GM19043 (cell line): Measurements from ENCODE around the gene ANKRD30B.
"Not testable (repeated sequence)": the region's sequence is repeated elsewhere in the genome, so short reads cannot be mapped to it uniquely, and the experiment has no call there.

Experiments
- ATAC-seq: cut with Tn5 transposase; IDR thresholded peaks from one replicate; pipeline ENCODE4 v1.9.1; 2021; ENCODE audit warnings: low read depth; ENCODE audit not compliant: unreplicated experiment

The ANKRD30B gene

DNA sequence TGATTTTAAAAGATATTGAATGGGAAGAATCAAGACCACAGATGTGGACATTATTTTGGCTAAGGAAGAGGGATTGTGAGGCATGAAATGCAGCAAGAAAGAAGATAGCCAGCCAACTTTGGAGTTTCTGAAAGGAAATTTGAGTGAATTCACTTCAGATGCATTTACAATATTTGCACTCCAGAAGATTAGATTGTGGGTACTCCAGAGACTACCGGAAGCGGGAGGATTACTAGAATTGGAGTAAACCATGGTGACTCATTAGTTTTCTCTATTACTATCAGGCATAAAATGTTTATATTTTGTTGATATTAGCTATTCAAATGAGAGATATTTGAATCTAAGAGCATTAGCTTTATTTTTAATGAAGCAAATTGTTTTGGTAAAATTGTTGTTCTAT, 93.6 kb downstream of the ANKRD30B start:
- not testable (repeated sequence) for ATAC-seq

- not testable (repeated sequence) for ATAC-seq
These were observed 103.6 kb downstream of the ANKRD30B start for GRCh38 chr18:14851533-14851932.

- ATAC-seq: not testable (repeated sequence)
These were observed 107.7 kb downstream of the ANKRD30B start for GRCh38 chr18:14855634-14856033.

DNA sequence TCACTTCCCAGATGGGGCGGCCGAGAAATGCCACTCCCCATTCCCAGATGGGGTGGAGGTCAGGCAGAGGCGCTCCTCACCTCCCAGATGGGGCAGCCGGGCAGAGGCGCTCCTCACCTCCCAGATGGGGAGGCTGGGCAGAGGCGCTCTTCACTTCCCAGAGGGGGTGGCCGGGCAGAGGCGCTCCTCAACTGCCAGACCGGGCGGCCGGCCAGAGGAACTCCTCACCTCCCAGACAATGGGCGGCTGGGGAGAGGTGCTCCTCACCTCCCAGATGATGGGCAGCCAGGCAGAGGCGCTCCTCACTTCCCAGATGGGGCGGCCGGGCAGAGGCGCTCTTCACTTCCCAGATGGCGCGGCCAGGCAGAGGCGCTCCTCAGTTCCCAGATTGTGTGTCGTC, 108.3 kb downstream of the ANKRD30B start:
- not testable (repeated sequence) for ATAC-seq

DNA sequence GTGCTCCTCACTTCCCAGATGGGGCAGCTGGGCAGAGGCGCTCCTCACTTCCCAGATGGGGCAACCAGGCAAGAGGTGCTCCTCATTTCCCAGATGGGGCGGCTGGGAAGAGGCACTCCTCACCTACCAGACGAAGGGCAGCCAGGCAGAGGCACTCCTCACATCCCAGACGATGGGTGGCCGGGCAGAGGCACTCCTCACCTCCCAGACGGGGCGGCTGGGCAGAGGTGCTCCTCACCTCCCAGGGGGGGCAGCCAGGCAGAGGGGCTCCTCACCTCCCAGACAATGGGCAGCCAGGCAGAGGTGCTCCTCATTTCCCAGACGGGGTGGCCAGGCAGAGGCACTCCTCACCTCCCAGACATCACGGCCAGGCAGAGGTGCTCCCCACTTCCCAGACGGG, 110.5 kb downstream of the ANKRD30B start:
- not testable (repeated sequence) for ATAC-seq

DNA sequence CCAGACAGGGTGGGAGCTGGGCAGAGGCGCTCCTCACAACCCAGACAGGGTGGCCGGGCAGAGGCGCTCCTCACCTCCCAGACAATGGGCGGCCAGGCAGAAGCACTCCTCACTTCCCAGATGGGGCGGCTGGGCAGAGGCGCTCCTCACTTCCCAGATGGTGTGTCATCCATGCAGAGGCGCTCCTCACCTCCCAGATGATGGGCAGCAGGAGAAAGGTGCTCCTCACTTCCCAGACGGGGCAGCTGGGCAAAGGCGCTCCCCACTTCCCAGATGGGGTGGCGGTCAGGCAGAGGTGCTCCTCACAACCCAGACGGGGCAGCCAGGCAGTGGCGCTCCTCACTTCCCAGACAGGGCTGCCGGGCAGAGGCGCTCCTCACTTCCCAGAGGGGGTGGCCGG, 112.0 kb downstream of the ANKRD30B start:
- not testable (repeated sequence) for ATAC-seq

- not testable (repeated sequence) for ATAC-seq
These were observed 118.5 kb downstream of the ANKRD30B start for GRCh38 chr18:14866426-14866825.

DNA sequence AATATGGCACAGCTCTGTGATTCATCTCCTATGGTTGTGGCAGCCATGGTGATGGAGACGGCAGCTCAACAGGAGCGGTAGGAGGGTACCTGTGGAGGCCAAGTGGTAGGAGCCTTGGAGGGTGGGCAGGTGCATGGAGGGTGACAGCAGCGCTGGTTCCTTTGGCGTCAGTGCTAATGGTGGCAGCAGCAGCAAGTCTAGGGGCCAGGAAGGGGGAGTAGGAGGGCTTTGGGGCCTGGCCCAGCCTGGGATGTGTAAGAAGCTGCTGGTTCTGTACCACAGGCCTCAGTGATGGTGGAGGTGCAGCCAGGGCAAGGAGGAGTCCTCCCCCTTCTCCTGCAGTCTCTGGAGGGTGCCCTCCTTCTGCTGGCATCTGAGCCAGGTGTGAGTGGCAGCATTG, 120.0 kb downstream of the ANKRD30B start:
- not testable (repeated sequence) for ATAC-seq

- not testable (repeated sequence) for ATAC-seq
These were observed 120.9 kb downstream of the ANKRD30B start for GRCh38 chr18:14868825-14869224.

DNA sequence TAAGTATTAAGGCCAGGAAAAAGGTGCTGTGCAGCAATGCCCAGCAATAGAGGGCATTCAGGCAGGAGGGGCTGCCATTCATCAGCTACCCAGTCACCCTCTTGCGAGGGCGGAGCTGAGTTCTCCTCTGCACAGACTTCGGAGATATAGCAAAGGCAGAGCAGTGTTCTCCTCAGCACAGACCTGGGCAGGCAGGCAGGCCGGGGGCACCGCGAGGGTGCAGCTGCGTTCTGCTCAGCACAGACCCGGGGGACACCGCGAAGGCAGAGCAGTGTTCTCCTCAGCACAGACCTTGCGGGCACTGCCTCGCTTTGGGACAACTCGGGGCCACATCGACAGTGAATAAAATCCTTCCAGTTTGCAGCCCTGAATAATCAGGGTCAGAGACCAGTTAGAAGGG, 130.9 kb downstream of the ANKRD30B start:
- not testable (repeated sequence) for ATAC-seq

DNA sequence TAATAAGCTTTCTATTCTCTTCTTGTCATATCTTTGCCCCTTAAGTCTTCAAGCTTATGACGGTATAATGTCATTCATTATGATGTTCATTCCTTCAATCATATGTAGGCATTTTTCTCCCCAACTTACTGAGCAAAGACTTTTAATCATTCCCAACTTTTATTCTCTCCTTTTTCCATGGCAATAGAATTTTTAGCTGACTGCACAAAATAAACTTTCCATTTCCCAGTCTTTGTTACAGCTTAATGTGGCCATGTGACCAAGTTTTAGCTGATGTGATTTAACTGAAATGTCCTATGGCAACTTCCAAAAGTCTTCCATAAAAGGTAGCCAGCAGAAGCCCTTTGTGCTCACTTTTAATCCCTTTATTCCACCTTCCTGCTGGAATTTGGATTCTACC, 152.5 kb downstream of the ANKRD30B start:
- no peak for ATAC-seq
